ENCODE results near the gene PAH.

PAH gene

DNA sequence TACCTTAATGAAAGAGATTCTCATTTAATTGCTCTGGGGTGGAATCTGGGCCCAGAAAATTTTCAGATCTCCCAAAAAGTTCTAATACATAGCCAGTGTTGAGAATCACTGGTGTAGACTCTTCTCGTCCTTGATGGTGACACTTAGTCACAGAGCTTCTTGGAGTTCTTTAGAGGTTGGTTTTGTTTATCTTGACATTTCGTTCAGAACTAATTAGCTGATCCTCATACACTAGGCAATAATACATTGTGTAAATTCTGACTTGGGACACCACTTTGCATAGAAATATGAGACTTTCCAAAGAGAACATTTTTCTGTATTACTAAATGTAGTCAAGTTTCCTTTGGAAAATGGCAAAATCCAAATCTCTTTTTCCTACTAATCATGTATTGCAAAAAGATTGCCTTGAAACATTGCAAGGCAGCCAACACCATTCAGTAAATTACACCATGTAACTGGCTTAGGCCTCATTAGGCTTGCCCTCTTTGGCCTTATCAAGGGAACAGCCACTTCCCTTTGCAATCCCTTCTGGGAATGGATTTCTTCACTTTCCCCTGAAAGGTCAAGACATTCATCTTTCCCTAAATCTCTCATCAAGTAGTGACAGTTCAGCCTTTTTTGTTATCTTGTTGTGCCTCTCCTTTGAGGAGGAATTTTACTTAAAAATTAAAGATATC lies 102.2 kb downstream of the PAH start:
- no peak for DNase-seq

DNA sequence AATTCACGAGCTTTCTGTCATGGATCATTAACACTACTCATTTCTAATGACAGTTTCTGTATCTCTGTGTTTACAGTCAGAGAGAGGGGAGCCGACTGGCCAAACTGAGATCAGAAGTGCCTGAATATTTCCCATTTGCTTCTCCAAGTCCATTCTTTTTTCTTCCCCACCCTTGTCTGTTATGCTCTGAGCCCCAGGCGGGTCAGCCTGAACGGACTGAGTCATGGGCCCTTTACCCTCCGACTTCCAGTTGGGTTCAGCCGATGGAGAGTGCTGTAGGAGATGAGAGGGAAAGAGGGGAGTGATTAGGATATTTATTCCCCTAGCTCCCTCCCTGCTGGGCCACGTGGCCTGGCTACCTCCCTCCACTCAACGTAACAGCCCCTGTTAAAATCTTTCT lies 104.7 kb downstream of the PAH start:
- DNase-seq = no peak

DNA sequence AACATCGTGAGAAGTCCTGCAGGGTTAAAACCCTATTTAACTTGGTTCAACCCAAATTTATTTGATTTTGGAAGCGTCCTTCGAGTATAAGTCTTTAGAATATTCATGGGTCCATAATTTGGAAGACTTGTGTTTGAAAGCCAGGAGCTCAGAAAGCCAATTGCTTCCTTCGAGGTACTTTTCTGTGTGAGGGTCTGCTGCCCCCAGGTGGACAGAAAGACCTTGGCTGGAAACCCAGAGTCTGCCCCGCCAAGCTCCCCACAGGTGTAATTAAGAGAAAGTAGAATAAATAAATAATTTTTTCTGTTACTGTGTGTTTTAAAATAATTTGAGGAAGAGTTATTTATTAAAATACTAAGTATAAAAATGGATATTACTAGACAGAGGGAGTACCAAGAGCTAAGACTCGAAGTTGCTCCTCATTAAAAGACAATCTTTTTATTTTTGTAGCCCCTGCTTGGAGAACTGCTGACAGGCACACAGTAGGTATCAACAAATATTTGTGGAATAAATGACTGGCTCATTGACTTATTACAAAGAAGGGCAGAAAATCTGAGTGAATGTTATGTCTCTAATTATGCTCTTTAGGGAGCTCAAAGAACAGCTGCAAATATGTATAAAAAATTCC lies 105.8 kb downstream of the PAH start:
- DNase-seq = no peak

DNA sequence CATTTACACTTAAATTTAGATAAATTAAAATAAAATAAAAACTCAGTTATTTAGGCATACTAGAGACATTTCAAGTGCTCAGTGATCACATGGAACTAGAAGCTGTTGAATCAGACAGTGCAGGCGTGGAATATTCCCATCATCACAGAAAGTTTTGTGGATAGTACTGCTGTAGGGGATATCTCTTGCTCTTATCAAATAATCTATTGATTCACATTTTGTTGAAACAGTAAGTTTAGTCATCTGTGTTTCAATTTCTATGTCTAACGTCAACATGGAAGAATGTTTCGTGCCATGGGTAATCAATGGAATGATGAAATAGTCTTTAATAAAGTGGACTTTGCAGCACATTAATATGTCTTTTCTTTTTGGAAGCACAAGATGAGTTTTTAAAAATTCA lies 108.6 kb downstream of the PAH start:
- no peak for DNase-seq

DNA sequence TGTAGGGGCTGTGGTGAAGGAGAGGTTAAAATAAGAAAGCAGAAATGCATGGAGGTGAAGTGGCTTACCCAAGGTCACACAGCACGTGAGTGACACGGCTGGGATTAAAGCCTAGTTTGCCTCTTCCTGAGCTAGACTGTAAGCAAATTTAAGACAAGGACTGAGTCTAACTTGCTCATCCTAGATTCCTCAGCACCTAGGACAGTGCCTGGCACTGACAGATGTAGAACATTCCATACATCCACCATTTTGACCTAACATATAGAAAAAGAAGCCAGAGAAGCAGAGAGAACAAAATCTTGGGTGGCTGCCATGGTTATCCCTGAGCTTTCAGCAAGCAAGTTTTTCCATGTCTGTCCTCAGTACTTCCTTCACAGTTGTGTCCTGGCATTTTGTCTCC lies 110.5 kb downstream of the PAH start:
- no peak for DNase-seq

DNA sequence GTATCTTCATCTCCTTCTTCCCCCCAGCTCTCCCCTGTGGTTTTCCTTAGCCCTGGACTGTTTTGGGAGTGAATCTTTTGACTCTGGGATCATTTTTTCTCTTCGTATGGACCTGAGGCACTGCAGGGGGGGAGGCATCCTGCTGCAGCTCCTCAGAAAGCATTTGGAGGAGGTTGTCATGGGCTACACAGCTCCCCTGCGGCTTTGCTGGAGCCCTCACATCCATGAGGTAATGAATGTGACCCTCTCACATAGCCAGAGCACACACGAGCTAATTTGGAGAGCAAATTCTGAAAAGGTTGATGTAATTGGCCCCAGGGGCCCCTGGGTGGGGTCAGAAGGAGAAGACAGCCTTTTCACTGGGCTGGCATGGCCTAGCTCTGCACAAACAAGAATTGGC lies 110.9 kb downstream of the PAH start:
- no peak for DNase-seq

DNA sequence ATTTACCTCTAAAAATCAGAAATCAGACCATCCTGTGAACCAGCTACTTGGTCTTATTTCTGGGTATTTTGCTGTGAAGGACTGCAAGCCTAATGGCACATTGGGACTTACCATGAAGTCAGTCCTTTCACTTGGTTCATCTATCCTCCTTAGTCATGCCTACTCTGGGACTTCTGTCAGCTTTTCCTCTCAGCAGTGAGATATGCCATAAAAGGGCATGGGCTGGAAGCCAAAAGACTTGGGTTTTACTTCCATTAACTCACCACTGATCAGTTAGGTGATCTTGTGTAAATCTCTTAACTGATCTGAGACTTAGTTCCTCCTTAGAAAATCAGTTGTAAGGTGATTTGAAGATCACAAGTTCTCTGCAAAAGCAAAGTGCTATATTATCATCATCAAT lies 116.5 kb downstream of the PAH start:
- no peak for DNase-seq

DNA sequence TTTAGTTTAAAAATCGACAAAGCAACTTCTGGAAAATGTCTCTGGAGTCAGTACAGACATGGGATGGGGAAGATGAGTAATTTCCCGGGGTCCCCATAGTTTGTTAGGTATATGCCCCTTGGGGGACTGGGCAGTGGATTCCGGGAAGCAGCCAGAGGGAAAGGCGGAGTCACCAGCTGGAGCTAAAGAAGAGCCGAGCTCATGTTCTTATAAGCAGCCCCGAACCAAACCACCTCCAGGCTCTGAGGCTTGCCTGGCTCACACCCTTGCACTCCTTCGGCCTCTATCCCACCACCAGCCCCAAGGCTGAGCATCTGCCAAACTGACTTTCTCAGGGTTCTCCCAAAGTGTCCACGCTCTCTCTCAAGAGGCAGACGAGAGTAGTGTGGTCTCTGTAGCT lies 117.8 kb downstream of the PAH start:
- no peak for DNase-seq

DNA sequence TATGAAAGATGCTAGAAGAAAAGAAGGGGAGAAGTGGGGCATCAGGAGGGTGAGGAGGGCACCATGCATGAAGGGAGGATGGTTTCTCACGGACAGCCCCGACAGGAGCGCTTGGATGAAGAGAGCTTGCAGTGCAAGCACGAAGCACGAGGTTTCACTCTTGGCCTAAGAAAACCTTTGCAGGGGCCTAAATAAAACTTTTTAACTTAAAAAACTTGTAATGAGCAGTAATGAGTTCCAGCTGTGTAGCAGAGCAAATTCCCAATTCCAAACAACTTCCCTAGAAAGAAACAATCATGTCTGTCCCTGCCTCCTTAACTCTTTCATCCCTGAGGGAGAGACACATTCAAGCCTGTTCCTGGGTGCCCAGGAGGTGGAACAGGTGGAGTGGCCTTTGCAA lies 119.5 kb downstream of the PAH start:
- no peak for DNase-seq

DNA sequence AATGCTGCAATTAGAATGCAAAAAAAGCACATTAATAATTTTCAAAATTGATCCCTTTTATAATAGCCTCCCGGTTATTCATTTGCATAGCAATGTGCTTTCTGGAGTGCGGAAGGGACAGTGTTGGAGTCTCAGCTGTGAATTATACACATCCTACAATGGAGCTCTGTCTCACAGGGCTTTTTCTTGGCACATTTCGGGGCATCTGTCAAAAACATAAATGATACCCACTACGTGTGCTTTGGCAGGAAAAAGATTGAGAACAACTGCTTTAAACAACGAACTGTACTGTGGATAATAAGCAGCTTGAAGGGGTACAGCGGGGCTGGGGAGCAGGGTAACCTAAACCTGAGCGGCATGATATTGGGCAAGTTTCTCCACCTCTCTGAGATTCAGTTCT lies 123.1 kb downstream of the PAH start:
- DNase-seq = no peak

All from NCI-H1436 treated with DMSO at 0.1 percent for 48 hours (cell line).